Esophagus squamous epithelium (tissue), 4 donors: ENCODE results near the gene CST3.

Experiments
- CTCF ChIP-seq, 6 experiments: fragments of 450-650 bp in 4 of 6; fragments of 200-600 bp in 2 of 6; sonication (generic) in 2 of 6; IDR thresholded peaks; one replicate each; pipeline ENCODE4 v1.5.1; 2016 to 2019; ENCODE audit warnings: antibody characterized with exemption in 6 of 6, mild to moderate bottlenecking in 4 of 6, moderate library complexity in 4 of 6
- POLR2A ChIP-seq, 4 donors: fragments of 450-650 bp; IDR thresholded peaks; one replicate each; pipeline ENCODE4 v1.6.1; 2017; ENCODE audit warnings: antibody characterized with exemption in 4 of 4, mild to moderate bottlenecking in 4 of 4, moderate library complexity in 3 of 4

- TF ChIP-seq CTCF (IDR thresholded peaks at IDR 0.05) = no peak
- no peak for TF ChIP-seq POLR2A (IDR thresholded peaks at IDR 0.05)
These were observed 33.4 kb downstream of the CST3 start for GRCh38 chr20:23604306-23604705.
